Measurements from ENCODE around the gene PERCC1.
A peak's percentile ranks its signal among the peaks of the same experiment; 100 is the strongest.
"Not testable (repeated sequence)": the region's sequence is repeated elsewhere in the genome, so short reads cannot be mapped to it uniquely, and the experiment has no call there.

PERCC1 gene

GRCh38 chr16:1474082-1474795 is 43.4 kb downstream of the PERCC1 start:
- Mint-ChIP-seq H3K36me3 (ENCODE audit: insufficient read depth) (peaks cover 5% of the 10 kb centered on the region), H3K27me3 (no peaks in the 10 kb centered on the region), H3K27ac (ENCODE audit: low read depth) (no peak overlapping the region), H3K9me3 (no peaks in the 10 kb centered on the region), H3K4me3 (peak overlapping the region; percentile 72), H3K4me1 (peaks cover 28% of the 10 kb centered on the region)
- no peak for ATAC-seq (replicated peaks; ENCODE audit: extremely low read depth, poor library complexity, severe bottlenecking)
- DNase-seq (ENCODE audit: low spot score in 2 of 2) = no peak

- H3K27ac Mint-ChIP-seq (ENCODE audit: low read depth) = peak within 1 kb of the TSS; percentile 65
- no peaks in the 10 kb centered on the region for H3K27me3 Mint-ChIP-seq
- H3K4me3 Mint-ChIP-seq = peak within 1 kb of the TSS; percentile 72
- peaks cover 23% of the 10 kb centered on the region for H3K4me1 Mint-ChIP-seq
- DNase-seq (ENCODE audit: low spot score in 2 of 2) = peak; percentile 66 to 70
- H3K36me3 Mint-ChIP-seq (ENCODE audit: insufficient read depth) = peaks cover 5% of the 10 kb centered on the region
- ATAC-seq (replicated peaks; ENCODE audit: extremely low read depth, poor library complexity, severe bottlenecking) = peak; percentile 91
- H3K9me3 Mint-ChIP-seq = no peaks in the 10 kb centered on the region
These were observed 44.1 kb downstream of the PERCC1 start, which contains the start of gene CLCN7 for GRCh38 chr16:1474796-1475551. TSS of gene CLCN7 (minus strand) at chr16:1475028. CDS start at chr16:1474974, 54 bp downstream.

GRCh38 chr16:1475552-1476114 is 44.8 kb downstream of the PERCC1 start:
- H3K27me3 Mint-ChIP-seq = no peaks in the 10 kb centered on the region
- ATAC-seq (replicated peaks; ENCODE audit: extremely low read depth, poor library complexity, severe bottlenecking) (no peak), DNase-seq (ENCODE audit: low spot score in 2 of 2) (no peak)

GRCh38 chr16:1477033-1477432 is 46.2 kb downstream of the PERCC1 start:
- peaks cover 5% of the 10 kb centered on the region for H3K36me3 Mint-ChIP-seq (ENCODE audit: insufficient read depth)
- no peaks in the 10 kb centered on the region for H3K9me3 Mint-ChIP-seq
- ATAC-seq (replicated peaks; ENCODE audit: extremely low read depth, poor library complexity, severe bottlenecking) (no peak), DNase-seq (ENCODE audit: low spot score in 2 of 2) (no peak)
- H3K27me3 Mint-ChIP-seq = no peaks in the 10 kb centered on the region
- no peak overlapping the region for H3K4me3 Mint-ChIP-seq
- H3K4me1 Mint-ChIP-seq = peaks cover 12% of the 10 kb centered on the region
- no peak overlapping the region for H3K27ac Mint-ChIP-seq (ENCODE audit: low read depth)

More at GRCh38 chr16:1475552-1476114, 44.8 kb downstream of the PERCC1 start:
- H3K4me1 Mint-ChIP-seq = peaks cover 18% of the 10 kb centered on the region
- peak overlapping the region; percentile 72 for H3K4me3 Mint-ChIP-seq
- H3K27ac Mint-ChIP-seq (ENCODE audit: low read depth) = peak overlapping the region; percentile 65
- H3K36me3 Mint-ChIP-seq (ENCODE audit: insufficient read depth) = peaks cover 5% of the 10 kb centered on the region
- H3K9me3 Mint-ChIP-seq = no peaks in the 10 kb centered on the region

GRCh38 chr16:1478937-1479336 is 48.1 kb downstream of the PERCC1 start:
- DNase-seq (ENCODE audit: low spot score in 2 of 2); ATAC-seq (replicated peaks; ENCODE audit: extremely low read depth, poor library complexity, severe bottlenecking); H3K27me3 Mint-ChIP-seq; H3K4me3 Mint-ChIP-seq; H3K4me1 Mint-ChIP-seq; H3K9me3 Mint-ChIP-seq; H3K27ac Mint-ChIP-seq (ENCODE audit: low read depth); H3K36me3 Mint-ChIP-seq (ENCODE audit: insufficient read depth): not testable (repeated sequence)

GRCh38 chr16:1481906-1482835 is 51.3 kb downstream of the PERCC1 start:
- peaks cover 1% of the 10 kb centered on the region for H3K36me3 Mint-ChIP-seq (ENCODE audit: insufficient read depth)
- ATAC-seq (replicated peaks; ENCODE audit: extremely low read depth, poor library complexity, severe bottlenecking) (no peak), DNase-seq (ENCODE audit: low spot score in 2 of 2) (no peak)
- no peaks in the 10 kb centered on the region for H3K9me3 Mint-ChIP-seq
- H3K27ac Mint-ChIP-seq (ENCODE audit: low read depth) = no peak overlapping the region
- no peaks in the 10 kb centered on the region for H3K27me3 Mint-ChIP-seq
- H3K4me3 Mint-ChIP-seq = no peak overlapping the region
- no peaks in the 10 kb centered on the region for H3K4me1 Mint-ChIP-seq

Measured in central memory CD8-positive, alpha-beta T cell (primary cell).